Thyroid gland (tissue), 4 donors: Measurements from ENCODE around the gene PTPN4.

Experiments used
- POLR2A ChIP-seq, 2 donors: fragments of 450-650 bp; IDR thresholded peaks; one replicate each; pipeline ENCODE4 v1.6.1; 2017; ENCODE audit warnings: antibody characterized with exemption in 2 of 2, mild to moderate bottlenecking in 2 of 2, moderate library complexity in 1 of 2
- TF ChIP-seq, protein P1 (sequence below), 6 experiments: fragments of 200-600 bp in 3 of 6; fragments of 450-650 bp in 3 of 6; sonication (generic) in 3 of 6; IDR thresholded peaks; one replicate each; pipeline ENCODE4 v1.5.1; 2016 to 2019; ENCODE audit warnings: antibody characterized with exemption in 6 of 6, mild to moderate bottlenecking in 2 of 6, inconsistent platforms in 1 of 6, moderate library complexity in 1 of 6

DNA sequence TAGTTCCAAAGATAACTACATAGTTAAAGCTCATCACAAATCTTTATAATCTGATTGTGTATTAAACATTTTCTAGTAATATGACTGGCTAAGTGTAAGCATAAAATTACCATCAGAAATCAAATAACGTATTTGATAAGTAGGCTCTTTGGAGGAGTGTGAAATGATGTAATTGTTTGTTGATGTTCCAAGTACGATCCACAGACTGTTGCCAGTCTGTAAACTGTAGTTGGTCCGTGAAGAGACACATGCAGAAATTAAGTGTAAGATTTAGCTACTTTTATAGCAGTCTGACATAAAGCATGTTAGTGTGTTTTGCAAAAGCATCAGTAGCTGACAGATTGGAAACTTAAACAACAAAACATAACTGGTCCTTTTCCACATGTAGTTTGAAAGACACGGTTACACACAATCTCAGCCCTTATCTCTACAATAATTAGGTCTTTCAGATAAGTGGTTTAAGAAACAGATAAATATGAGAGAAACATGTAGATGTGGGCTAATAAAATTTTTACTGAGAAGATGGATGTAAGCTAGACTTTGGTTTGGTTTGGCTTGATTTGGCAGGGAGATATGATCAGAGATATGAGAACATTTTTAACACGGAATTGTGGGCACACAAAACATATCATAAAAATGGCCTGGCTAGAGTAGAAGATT lies 138.1 kb downstream of the PTPN4 start:
- TF ChIP-seq, protein P1, sequence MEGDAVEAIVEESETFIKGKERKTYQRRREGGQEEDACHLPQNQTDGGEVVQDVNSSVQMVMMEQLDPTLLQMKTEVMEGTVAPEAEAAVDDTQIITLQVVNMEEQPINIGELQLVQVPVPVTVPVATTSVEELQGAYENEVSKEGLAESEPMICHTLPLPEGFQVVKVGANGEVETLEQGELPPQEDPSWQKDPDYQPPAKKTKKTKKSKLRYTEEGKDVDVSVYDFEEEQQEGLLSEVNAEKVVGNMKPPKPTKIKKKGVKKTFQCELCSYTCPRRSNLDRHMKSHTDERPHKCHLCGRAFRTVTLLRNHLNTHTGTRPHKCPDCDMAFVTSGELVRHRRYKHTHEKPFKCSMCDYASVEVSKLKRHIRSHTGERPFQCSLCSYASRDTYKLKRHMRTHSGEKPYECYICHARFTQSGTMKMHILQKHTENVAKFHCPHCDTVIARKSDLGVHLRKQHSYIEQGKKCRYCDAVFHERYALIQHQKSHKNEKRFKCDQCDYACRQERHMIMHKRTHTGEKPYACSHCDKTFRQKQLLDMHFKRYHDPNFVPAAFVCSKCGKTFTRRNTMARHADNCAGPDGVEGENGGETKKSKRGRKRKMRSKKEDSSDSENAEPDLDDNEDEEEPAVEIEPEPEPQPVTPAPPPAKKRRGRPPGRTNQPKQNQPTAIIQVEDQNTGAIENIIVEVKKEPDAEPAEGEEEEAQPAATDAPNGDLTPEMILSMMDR (IDR thresholded peaks at IDR 0.05): no peak
- no peak for TF ChIP-seq POLR2A (IDR thresholded peaks at IDR 0.05)
